ENCODE data around the gene ITLN1. TPM values are rescaled to one million over a fixed set of nuclear protein-coding genes. Genes with fewer than 3 reads are reported as not detected.
A peak's percentile ranks its signal among the peaks of the same experiment; 100 is the strongest.

The ITLN1 gene
- total RNA-seq, 4 donors from 2014 or later, result 9.5 to 256 (median 46.2) TPM; not detected in 1

- H3K4me1 ChIP-seq, result no peaks in the 10 kb centered on the region
- no peaks in the 10 kb centered on the region for H3K9me3 ChIP-seq
- in situ Hi-C loops (cut with MboI; ENCODE audit: low pct_ligation_motif_present in 1 of 4, low pct_unique_long_range_greater_than_20kb in 1 of 4, low sequenced_read_pairs in 3 of 4) (no loop called here), intact Hi-C loops (cut with DNase I; ENCODE audit: low total_unique reads) (no loop called here)
- DNase-seq, result no peak
- no peaks in the 10 kb centered on the region for H3K36me3 ChIP-seq
- TF ChIP-seq EP300 (IDR thresholded peaks at IDR 0.05; ENCODE audit: low read depth), result no peak
- no peak for TF ChIP-seq CTCF (IDR thresholded peaks at IDR 0.05)
- no peak for TF ChIP-seq POLR2AphosphoS5 (IDR thresholded peaks at IDR 0.05)
- no peak for TF ChIP-seq POLR2A (IDR thresholded peaks at IDR 0.05)
- no peaks in the 10 kb centered on the region for H3K27me3 ChIP-seq
- 65 to 69% methylated on average over 2 of the region's 2 CpGs for WGBS, 2 donors (ENCODE audit: low coverage in 1 of 2)
- no peak overlapping the region for H3K4me3 ChIP-seq
- H3K27ac ChIP-seq, result no peak overlapping the region
These were observed 6.5 kb upstream of the ITLN1 start for GRCh38 chr1:160891474-160891873.

GRCh38 chr1:160888926-160889325 lies 3.9 kb upstream of the ITLN1 start:
- H3K27me3 ChIP-seq, result no peaks in the 10 kb centered on the region
- intact Hi-C loops (cut with DNase I; ENCODE audit: low total_unique reads), result no loop called here
- no peaks in the 10 kb centered on the region for H3K36me3 ChIP-seq
- H3K4me3 ChIP-seq, result no peak overlapping the region
- TF ChIP-seq POLR2AphosphoS5 (IDR thresholded peaks at IDR 0.05), result no peak
- TF ChIP-seq CTCF (IDR thresholded peaks at IDR 0.05), result no peak
- no peak for TF ChIP-seq EP300 (IDR thresholded peaks at IDR 0.05; ENCODE audit: low read depth)
- TF ChIP-seq POLR2A (IDR thresholded peaks at IDR 0.05), result no peak
- no peak overlapping the region for H3K27ac ChIP-seq
- 17 to 35% methylated on average over 2 of the region's 2 CpGs for WGBS, 2 donors (ENCODE audit: low coverage in 1 of 2)
- no peaks in the 10 kb centered on the region for H3K9me3 ChIP-seq
- in situ Hi-C loops (cut with MboI; ENCODE audit: low pct_ligation_motif_present in 1 of 4, low pct_unique_long_range_greater_than_20kb in 1 of 4, low sequenced_read_pairs in 3 of 4), result no loop called here
- H3K4me1 ChIP-seq, result peaks cover 0 to 4% (median 0%) of the 10 kb centered on the region in 4 donors
- no peak for DNase-seq

GRCh38 chr1:160887071-160887470 lies 2.1 kb upstream of the ITLN1 start:
- Histone ChIP-seq H3K27ac (no peak overlapping the region), H3K27me3 (no peaks in the 10 kb centered on the region), H3K9me3 (no peaks in the 10 kb centered on the region), H3K36me3 (no peaks in the 10 kb centered on the region), H3K4me3 (no peak overlapping the region), H3K4me1 (peaks cover 0 to 4% (median 0%) of the 10 kb centered on the region in 4 donors)
- DNase-seq, result no peak
- WGBS, 2 donors (ENCODE audit: low coverage in 1 of 2), result 68 to 76% methylated on average over 2 of the region's 2 CpGs
- in situ Hi-C loops (cut with MboI; ENCODE audit: low pct_ligation_motif_present in 1 of 4, low pct_unique_long_range_greater_than_20kb in 1 of 4, low sequenced_read_pairs in 3 of 4), result no loop called here
- TF ChIP-seq EP300 (IDR thresholded peaks at IDR 0.05; ENCODE audit: low read depth) (no peak), POLR2AphosphoS5 (IDR thresholded peaks at IDR 0.05) (no peak), POLR2A (IDR thresholded peaks at IDR 0.05) (no peak), CTCF (IDR thresholded peaks at IDR 0.05) (no peak)
- intact Hi-C loops (cut with DNase I; ENCODE audit: low total_unique reads), result no loop called here

- Histone ChIP-seq H3K4me3 (no peak overlapping the region), H3K9me3 (no peaks in the 10 kb centered on the region), H3K27me3 (no peaks in the 10 kb centered on the region), H3K4me1 (peaks cover 0 to 4% (median 0%) of the 10 kb centered on the region in 4 donors), H3K36me3 (no peaks in the 10 kb centered on the region), H3K27ac (peak overlapping the region in 1 of 4 donors; percentile 14)
- TF ChIP-seq POLR2A (IDR thresholded peaks at IDR 0.05), result no peak
- no peak for TF ChIP-seq POLR2AphosphoS5 (IDR thresholded peaks at IDR 0.05)
- peak in 3 of 5 experiments; percentile 28 to 71 (median 49) for TF ChIP-seq CTCF (IDR thresholded peaks at IDR 0.05)
- intact Hi-C loops (cut with DNase I; ENCODE audit: low total_unique reads), result no loop called here
- DNase-seq, result no peak
- 79% methylated on average over 6 of the region's 6 CpGs; no CpG with 5 or more reads in 1 of the 2 donors for WGBS, 2 donors (ENCODE audit: low coverage in 1 of 2)
- in situ Hi-C loops (cut with MboI; ENCODE audit: low pct_ligation_motif_present in 1 of 4, low pct_unique_long_range_greater_than_20kb in 1 of 4, low sequenced_read_pairs in 3 of 4), result no loop called here
These were observed 401 bp downstream of the ITLN1 start for GRCh38 chr1:160884579-160884978.

Measured in transverse colon (tissue), 4 donors.